Natural killer cell (primary cell): Measurements from ENCODE around the gene AATF. TPM values are rescaled to one million over a fixed set of nuclear protein-coding genes. Genes with fewer than 3 reads are reported as not detected.

Experiments used
- ATAC-seq, 3 donors: fragments of 150-1000 bp in 2 of 3; fragments of 200-7000 bp in 1 of 3; cut with Tn5 transposase; 1 replicate in 1 of 3; 2 replicates in 2 of 3; pipeline ENCODE4 v1.10.0; 2021; ENCODE audit warnings: mild to moderate bottlenecking in 2 of 3, moderate library complexity in 2 of 3
- DNase-seq, 2 donors: peaks; one replicate each; pipeline versions ENCODE4 v3.0.0 to v3.0.0-alpha.2; 2013 to 2021; ENCODE audit warnings: mixed read lengths in 1 of 2
- H3K27ac ChIP-seq: one replicate; pipeline ENCODE4 v1.5.1; 2013; ENCODE audit warnings: mild to moderate bottlenecking, low read length
- H3K27me3 ChIP-seq: one replicate; pipeline ENCODE4 v1.6.1; 2013; ENCODE audit warnings: low read length; ENCODE audit not compliant: control insufficient read depth, insufficient read depth
- H3K36me3 ChIP-seq: one replicate; pipeline ENCODE4 v1.6.1; 2013; ENCODE audit warnings: low read length; ENCODE audit not compliant: control insufficient read depth, insufficient read depth
- H3K4me1 ChIP-seq: one replicate; pipeline ENCODE4 v1.6.1; 2013; ENCODE audit warnings: low read length; ENCODE audit not compliant: control insufficient read depth, insufficient read depth
- H3K4me3 ChIP-seq: one replicate; pipeline ENCODE4 v1.5.1; 2013; ENCODE audit warnings: low read length
- H3K9me3 ChIP-seq: one replicate; pipeline ENCODE4 v1.6.1; 2013; ENCODE audit warnings: low read length; ENCODE audit not compliant: control insufficient read depth, insufficient read depth
- H3K27ac Mint-ChIP-seq, 2 donors: one replicate each; pipeline ENCODE4 v1.8.0; 2022; ENCODE audit warnings: mild to moderate bottlenecking in 2 of 2, mixed read lengths in 2 of 2, moderate library complexity in 1 of 2
- H3K27me3 Mint-ChIP-seq, 2 donors: one replicate each; pipeline ENCODE4 v1.8.0; 2022; ENCODE audit warnings: low read depth in 2 of 2, mixed read lengths in 2 of 2
- H3K36me3 Mint-ChIP-seq: one replicate; pipeline ENCODE4 v1.8.0; 2022; ENCODE audit warnings: mixed read lengths
- H3K4me1 Mint-ChIP-seq, 2 donors: one replicate each; pipeline ENCODE4 v1.8.0; 2022; ENCODE audit warnings: mixed read lengths in 2 of 2
- H3K4me3 Mint-ChIP-seq: one replicate; pipeline ENCODE4 v1.8.0; 2022; ENCODE audit warnings: mild to moderate bottlenecking, moderate library complexity, mixed read lengths
- H3K9me3 Mint-ChIP-seq, 2 donors: one replicate each; pipeline ENCODE4 v1.8.0; 2022; ENCODE audit warnings: mixed read lengths in 2 of 2
- CTCF ChIP-seq: fragments of 200-600 bp; IDR thresholded peaks from one replicate; pipeline ENCODE4 v1.8.0; 2022; ENCODE audit warnings: antibody characterized with exemption
- WGBS: methylation state at CpG from one replicate; pipeline ENCODE4 v1.1.7; 2013; ENCODE audit warnings: missing lambda C conversion rate; ENCODE audit not compliant: insufficient coverage; 5-methylcytosine and 5-hydroxymethylcytosine counted together
- intact Hi-C: fragments of 100-400 bp; cut with micrococcal nuclease; formaldehyde crosslinking; loops from one replicate; pipeline ENCODE4 v1.14.2; 2022
- total RNA-seq, 4 donors: library from RNA; stranded (reverse); fragments of 120-200 nt in 1 of 4; gene quantifications; one replicate each; pipeline versions ENCODE4 v1.2.3 to v1.2.4, GENCODE V29; 2013 to 2022

Gene AATF
- total RNA-seq, 3 donors from 2014 or later (not counting 1 experiment from before 2014, with no cell fraction given) = 60.1 to 67.2 (median 63.2) TPM

DNA sequence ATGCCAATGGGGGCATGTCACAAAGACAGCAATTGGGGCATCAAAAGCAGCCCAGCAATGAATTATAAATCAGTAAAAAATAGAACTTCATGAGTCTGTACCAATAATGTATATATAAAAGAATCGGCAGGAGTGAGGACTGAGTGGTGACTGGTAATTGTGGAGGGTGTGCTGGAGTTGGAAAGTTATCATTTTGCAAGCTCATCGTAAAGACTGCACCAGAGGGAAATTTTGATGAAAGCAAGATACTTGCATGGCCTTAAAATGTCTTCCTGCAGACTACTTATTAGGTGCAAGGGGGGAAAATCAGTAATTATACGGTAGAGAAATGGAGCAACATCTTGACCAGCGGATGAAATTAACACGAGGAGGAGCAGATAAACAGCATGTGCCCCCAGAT lies 138.9 kb downstream of the AATF start:
- WGBS = 98% methylated on average over 5 of the region's 5 CpGs
- no peak for TF ChIP-seq CTCF
- no peak for ATAC-seq
- intact Hi-C loops = no loop called here
- Mint-ChIP-seq H3K9me3 (no peaks in the 10 kb centered on the region), H3K27ac (peak overlapping the region; percentile 88 to 98), H3K27me3 (no peaks in the 10 kb centered on the region), H3K4me1 (peaks cover 74 to 82% of the 10 kb centered on the region in 2 donors), H3K4me3 (peak overlapping the region; percentile 58), H3K36me3 (no peaks in the 10 kb centered on the region)
- Histone ChIP-seq H3K4me1 (peaks cover 65% of the 10 kb centered on the region), H3K9me3 (no peaks in the 10 kb centered on the region), H3K27ac (no peak overlapping the region), H3K27me3 (no peaks in the 10 kb centered on the region), H3K36me3 (peaks cover 2% of the 10 kb centered on the region), H3K4me3 (no peak overlapping the region)
- no peak for DNase-seq

GRCh38 chr17:37088459-37088858 lies 139.7 kb downstream of the AATF start:
- no peak for TF ChIP-seq CTCF
- no peaks in the 10 kb centered on the region for H3K36me3 Mint-ChIP-seq

DNA sequence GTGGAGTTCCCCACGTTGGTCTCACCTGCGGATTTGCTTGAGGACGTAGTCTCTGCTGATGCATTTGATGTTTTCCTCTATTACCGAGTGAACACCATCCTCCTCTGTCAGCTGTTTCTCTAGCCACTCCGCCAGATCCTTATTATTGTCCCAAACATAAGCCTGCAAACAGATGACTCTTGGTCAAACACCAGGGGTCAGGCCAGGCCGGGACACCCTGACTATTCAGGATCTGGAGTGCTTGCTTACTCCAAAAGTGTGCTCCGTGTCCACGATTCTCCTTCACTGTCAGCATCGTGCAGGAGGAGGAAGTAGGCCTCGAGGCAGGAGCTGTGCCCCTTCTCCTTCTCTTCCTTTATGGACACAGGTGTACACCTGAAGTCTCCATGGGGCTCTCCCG lies 140.2 kb downstream of the AATF start:
- H3K4me3 Mint-ChIP-seq = peak overlapping the region; percentile 86
- H3K36me3 Mint-ChIP-seq = no peaks in the 10 kb centered on the region
- no peaks in the 10 kb centered on the region for H3K27me3 ChIP-seq
- H3K4me1 Mint-ChIP-seq = peaks cover 71 to 72% of the 10 kb centered on the region in 2 donors
- H3K4me3 ChIP-seq = no peak overlapping the region
- intact Hi-C loops = no loop called here
- DNase-seq = no peak
- H3K9me3 Mint-ChIP-seq = no peaks in the 10 kb centered on the region
- H3K9me3 ChIP-seq = no peaks in the 10 kb centered on the region
- H3K27ac Mint-ChIP-seq = peak overlapping the region; percentile 88 to 98
- ATAC-seq = no peak
- no peak for TF ChIP-seq CTCF
- H3K4me1 ChIP-seq = peaks cover 65% of the 10 kb centered on the region
- H3K36me3 ChIP-seq = peaks cover 2% of the 10 kb centered on the region
- 76% methylated on average over 11 of the region's 11 CpGs for WGBS
- no peaks in the 10 kb centered on the region for H3K27me3 Mint-ChIP-seq
- H3K27ac ChIP-seq = peak overlapping the region; percentile 99

More at GRCh38 chr17:37088459-37088858, 139.7 kb downstream of the AATF start:
- Histone ChIP-seq H3K36me3 (peaks cover 2% of the 10 kb centered on the region), H3K27me3 (no peaks in the 10 kb centered on the region), H3K4me1 (peaks cover 65% of the 10 kb centered on the region), H3K4me3 (no peak overlapping the region), H3K9me3 (no peaks in the 10 kb centered on the region), H3K27ac (peak overlapping the region; percentile 99)
- peak overlapping the region; percentile 47 for H3K4me3 Mint-ChIP-seq
- ATAC-seq (peak in 2 of 3 donors; percentile 17 to 28), DNase-seq (peak in 1 of 2 donors; percentile 75)
- H3K27me3 Mint-ChIP-seq = no peaks in the 10 kb centered on the region
- H3K27ac Mint-ChIP-seq = peak overlapping the region; percentile 88 to 98
- H3K4me1 Mint-ChIP-seq = peaks cover 69 to 75% of the 10 kb centered on the region in 2 donors
- 47% methylated on average over 2 of the region's 3 CpGs for WGBS
- H3K9me3 Mint-ChIP-seq = no peaks in the 10 kb centered on the region
- intact Hi-C loops = no loop called here

- H3K9me3 Mint-ChIP-seq = no peaks in the 10 kb centered on the region
- Histone ChIP-seq H3K36me3 (peaks cover 2% of the 10 kb centered on the region), H3K27ac (peak overlapping the region; percentile 99), H3K4me1 (peaks cover 56% of the 10 kb centered on the region), H3K4me3 (no peak overlapping the region), H3K27me3 (no peaks in the 10 kb centered on the region), H3K9me3 (no peaks in the 10 kb centered on the region)
- peak; percentile 88 to 96 (median 94) for ATAC-seq
- intact Hi-C loops = no loop called here
- H3K4me1 Mint-ChIP-seq = peaks cover 66 to 70% of the 10 kb centered on the region in 2 donors
- H3K27me3 Mint-ChIP-seq = no peaks in the 10 kb centered on the region
- no peaks in the 10 kb centered on the region for H3K36me3 Mint-ChIP-seq
- no peak for TF ChIP-seq CTCF
- H3K4me3 Mint-ChIP-seq = peak overlapping the region; percentile 86
- DNase-seq = peak; percentile 55 to 86
- H3K27ac Mint-ChIP-seq = peak overlapping the region; percentile 88 to 98
- WGBS = 1% methylated on average over 6 of the region's 7 CpGs
These were observed 141.2 kb downstream of the AATF start for GRCh38 chr17:37089956-37090355.
